ENCODE data around the gene KCNN4. TPM values are rescaled to one million over a fixed set of nuclear protein-coding genes. Genes with fewer than 3 reads are reported as not detected.

The KCNN4 gene
- total RNA-seq, 4 donors from 2014 or later: 0.29 to 1.7 (median 1.0) TPM

- intact Hi-C loops (cut with DNase I): loop anchor here (5.0 kb wide), 1 partner anchor 33 kb away; the partner anchor contains the start of gene KCNN4
- TF ChIP-seq CTCF (IDR thresholded peaks at IDR 0.05) (no peak), POLR2A (IDR thresholded peaks at IDR 0.05) (no peak)
- DNase-seq: no peak
- Histone ChIP-seq H3K4me1 (peaks cover 11 to 13% of the 10 kb centered on the region in 2 donors), H3K4me3 (replicated peaks in 1 of 3) (no peak overlapping the region), H3K9me3 (no peaks in the 10 kb centered on the region), H3K27ac (no peak overlapping the region), H3K27me3 (no peaks in the 10 kb centered on the region), H3K36me3 (peaks cover 40 to 46% of the 10 kb centered on the region in 2 donors)
- 87 to 89% methylated on average over 7 of the region's 7 CpGs for WGBS, 2 donors
Measured at GRCh38 chr19:43749152-43749551, 31.6 kb downstream of the KCNN4 start.

- Histone ChIP-seq H3K9me3 (no peaks in the 10 kb centered on the region), H3K36me3 (peaks cover 40 to 51% of the 10 kb centered on the region in 2 donors), H3K4me1 (peaks cover 8 to 9% of the 10 kb centered on the region in 2 donors), H3K4me3 (replicated peaks in 1 of 3) (no peak overlapping the region), H3K27ac (no peak overlapping the region), H3K27me3 (no peaks in the 10 kb centered on the region)
- 77 to 79% methylated on average over 4 of the region's 4 CpGs for WGBS, 2 donors
- intact Hi-C loops (cut with DNase I): loop anchor here (5.0 kb wide), 1 partner anchor 34 kb away; the partner anchor contains the start of gene KCNN4
- no peak for TF ChIP-seq CTCF (IDR thresholded peaks at IDR 0.05)
- TF ChIP-seq POLR2A (IDR thresholded peaks at IDR 0.05): no peak
- no peak for DNase-seq
Measured at GRCh38 chr19:43748685-43749084, 32.1 kb downstream of the KCNN4 start.

- peaks cover 3 to 4% of the 10 kb centered on the region in 2 donors for H3K4me1 ChIP-seq
- H3K4me3 ChIP-seq (replicated peaks in 1 of 3): no peak overlapping the region
- intact Hi-C loops (cut with DNase I): loop anchor here (5.0 kb wide), 1 partner anchor 34 kb away; the partner anchor contains the start of gene KCNN4
- no peak overlapping the region for H3K27ac ChIP-seq
- H3K36me3 ChIP-seq: peaks cover 40 to 53% of the 10 kb centered on the region in 2 donors
- no peak for DNase-seq
- TF ChIP-seq CTCF (IDR thresholded peaks at IDR 0.05): no peak
- TF ChIP-seq POLR2A (IDR thresholded peaks at IDR 0.05): no peak
- no peaks in the 10 kb centered on the region for H3K9me3 ChIP-seq
- H3K27me3 ChIP-seq: no peaks in the 10 kb centered on the region
- 87 to 90% methylated on average over 4 of the region's 4 CpGs for WGBS, 2 donors
Measured at GRCh38 chr19:43748205-43748594, 32.6 kb downstream of the KCNN4 start.

GRCh38 chr19:43747557-43748204, 33.1 kb downstream of the KCNN4 start:
- Histone ChIP-seq H3K27ac (no peak overlapping the region), H3K9me3 (no peaks in the 10 kb centered on the region), H3K36me3 (peaks cover 40 to 53% of the 10 kb centered on the region in 2 donors), H3K4me3 (replicated peaks in 1 of 3) (no peak overlapping the region), H3K4me1 (no peaks in the 10 kb centered on the region), H3K27me3 (no peaks in the 10 kb centered on the region)
- intact Hi-C loops (cut with DNase I): loop anchor here (5.0 kb wide), 1 partner anchor 35 kb away; the partner anchor contains the start of gene KCNN4
- DNase-seq: no peak
- no peak for TF ChIP-seq CTCF (IDR thresholded peaks at IDR 0.05)
- TF ChIP-seq POLR2A (IDR thresholded peaks at IDR 0.05): no peak
- WGBS, 2 donors: 83 to 84% methylated on average over 8 to 15 of the region's 16 CpGs

GRCh38 chr19:43743059-43743458, 37.7 kb downstream of the KCNN4 start:
- Histone ChIP-seq H3K9me3 (no peaks in the 10 kb centered on the region), H3K36me3 (peaks cover 51 to 54% of the 10 kb centered on the region in 2 donors), H3K4me1 (no peaks in the 10 kb centered on the region), H3K27me3 (no peaks in the 10 kb centered on the region), H3K4me3 (replicated peaks in 1 of 3) (no peak overlapping the region), H3K27ac (no peak overlapping the region)
- intact Hi-C loops (cut with DNase I): no loop called here
- no peak for DNase-seq
- WGBS, 2 donors: 89 to 94% methylated on average over 3 of the region's 3 CpGs
- TF ChIP-seq POLR2A (IDR thresholded peaks at IDR 0.05) (no peak), CTCF (IDR thresholded peaks at IDR 0.05) (no peak)

Data from thyroid gland (tissue), 4 donors.